Measurements from ENCODE around the gene AGT.

Gene AGT

GRCh38 chr1:230713915-230714764, at the start of gene AGT:
Gene AGT (minus strand): TSS chr1:230714122. CDS start chr1:230710823, 3,299 bp downstream.
- in situ Hi-C loops (cut with MboI; ENCODE audit: low sequenced_read_pairs) = no loop called here

- in situ Hi-C loops (cut with MboI; ENCODE audit: low sequenced_read_pairs) = no loop called here
Observed at GRCh38 chr1:230761443-230762167, 47.7 kb upstream of the AGT start.

GRCh38 chr1:230760360-230760827, 46.5 kb upstream of the AGT start:
- in situ Hi-C loops (cut with MboI; ENCODE audit: low sequenced_read_pairs) = no loop called here

GRCh38 chr1:230759369-230760065, 45.6 kb upstream of the AGT start:
- in situ Hi-C loops (cut with MboI; ENCODE audit: low sequenced_read_pairs) = no loop called here

- in situ Hi-C loops (cut with MboI; ENCODE audit: low sequenced_read_pairs) = no loop called here
Observed at GRCh38 chr1:230758709-230759368, 44.9 kb upstream of the AGT start.

- in situ Hi-C loops (cut with MboI; ENCODE audit: low sequenced_read_pairs) = no loop called here
Observed at GRCh38 chr1:230757856-230758708, 44.2 kb upstream of the AGT start.

GRCh38 chr1:230754796-230755195, 40.9 kb upstream of the AGT start:
- in situ Hi-C loops (cut with MboI; ENCODE audit: low sequenced_read_pairs) = no loop called here

GRCh38 chr1:230753586-230754251, 39.8 kb upstream of the AGT start:
- in situ Hi-C loops (cut with MboI; ENCODE audit: low sequenced_read_pairs) = no loop called here

GRCh38 chr1:230753191-230753585, 39.3 kb upstream of the AGT start:
- in situ Hi-C loops (cut with MboI; ENCODE audit: low sequenced_read_pairs) = no loop called here

- in situ Hi-C loops (cut with MboI; ENCODE audit: low sequenced_read_pairs) = no loop called here
Observed at GRCh38 chr1:230752407-230752806, 38.5 kb upstream of the AGT start.

GRCh38 chr1:230750986-230751625, 37.2 kb upstream of the AGT start:
- in situ Hi-C loops (cut with MboI; ENCODE audit: low sequenced_read_pairs) = no loop called here

- in situ Hi-C loops (cut with MboI; ENCODE audit: low sequenced_read_pairs) = no loop called here
Observed at GRCh38 chr1:230750576-230750975, 36.7 kb upstream of the AGT start.

GRCh38 chr1:230749635-230750034, 35.7 kb upstream of the AGT start:
- in situ Hi-C loops (cut with MboI; ENCODE audit: low sequenced_read_pairs) = no loop called here

GRCh38 chr1:230749150-230749549, 35.2 kb upstream of the AGT start:
- in situ Hi-C loops (cut with MboI; ENCODE audit: low sequenced_read_pairs) = no loop called here

GRCh38 chr1:230747890-230748800, 34.2 kb upstream of the AGT start:
- in situ Hi-C loops (cut with MboI; ENCODE audit: low sequenced_read_pairs) = no loop called here

GRCh38 chr1:230747127-230747730, 33.3 kb upstream of the AGT start, which contains the start of gene CAPN9:
Gene CAPN9 (plus strand): TSS chr1:230747388. CDS start chr1:230747497, 109 bp downstream.
- in situ Hi-C loops (cut with MboI; ENCODE audit: low sequenced_read_pairs) = no loop called here

- in situ Hi-C loops (cut with MboI; ENCODE audit: low sequenced_read_pairs) = no loop called here
Observed at GRCh38 chr1:230746617-230747016, 32.7 kb upstream of the AGT start.

Data from HL-60/S4 treated with retinoic acid at 250 ng/mL for 4 days and 3 days (cell line).